Glomerular endothelial cell (primary cell): ENCODE data around the gene RENBP. TPM values are rescaled to one million over a fixed set of nuclear protein-coding genes. Genes with fewer than 3 reads are reported as not detected.

Source experiments
- DNase-seq: peaks from one replicate; pipeline ENCODE4 v3.0.0-alpha.2; 2011; ENCODE audit warnings: low read depth, low spot score; ENCODE audit errors: extremely low read depth
- total RNA-seq: library from RNA; depleted of rRNA; stranded (reverse); fragments of >200 nt; gene quantifications from 2 replicates; pipeline ENCODE4 v1.2.3, GENCODE V29; 2015

Gene RENBP
- total RNA-seq, 1 donor from 2014 or later: 23.7 TPM

DNA sequence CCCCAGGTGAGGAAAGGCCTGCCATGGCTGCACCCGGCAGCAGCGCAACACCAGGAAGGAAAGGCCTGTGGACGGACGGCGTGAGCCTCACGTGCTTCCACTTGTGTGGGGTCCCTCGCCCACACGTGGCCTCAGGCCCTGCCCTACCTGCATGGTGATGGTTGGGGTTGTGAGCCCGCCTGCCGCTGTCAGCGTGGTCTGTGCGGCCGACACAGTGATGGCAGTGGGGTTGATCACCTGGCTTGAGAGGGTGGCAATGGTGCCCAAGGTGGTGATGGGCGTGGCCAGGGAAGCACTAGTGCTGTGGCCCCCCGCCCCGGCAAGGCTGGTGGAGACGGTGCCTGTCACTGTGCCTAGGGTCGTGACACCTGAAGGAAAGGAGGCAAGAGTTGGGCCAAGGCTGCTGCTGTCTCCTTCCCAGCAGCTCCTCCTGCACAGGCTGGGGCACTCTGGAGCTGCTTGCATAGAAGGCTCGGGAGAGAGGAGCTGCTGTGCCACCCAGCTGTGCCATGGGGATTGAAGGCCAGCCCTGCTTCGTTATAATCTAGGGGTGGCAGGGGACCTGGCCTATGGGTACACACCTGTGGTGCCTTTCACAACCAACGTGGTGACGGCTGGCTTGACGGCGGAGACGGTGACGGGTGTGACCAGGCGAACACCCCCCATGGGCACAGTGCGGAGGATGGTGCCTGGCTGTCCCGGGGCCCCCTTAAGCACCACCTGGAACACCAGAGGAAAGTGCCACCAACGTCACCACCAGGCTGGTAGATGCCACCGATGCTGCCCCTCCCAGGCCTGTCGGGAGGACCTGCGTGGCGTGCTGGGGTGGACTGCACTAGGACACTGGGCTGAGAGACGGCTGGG, 11.8 kb upstream of the RENBP start:
- no peak for DNase-seq

GRCh38 chrX:153955228-153955732, 10.8 kb upstream of the RENBP start:
- DNase-seq: no peak

- DNase-seq: no peak
Measured at GRCh38 chrX:153954558-153955227, 10.2 kb upstream of the RENBP start.

DNA sequence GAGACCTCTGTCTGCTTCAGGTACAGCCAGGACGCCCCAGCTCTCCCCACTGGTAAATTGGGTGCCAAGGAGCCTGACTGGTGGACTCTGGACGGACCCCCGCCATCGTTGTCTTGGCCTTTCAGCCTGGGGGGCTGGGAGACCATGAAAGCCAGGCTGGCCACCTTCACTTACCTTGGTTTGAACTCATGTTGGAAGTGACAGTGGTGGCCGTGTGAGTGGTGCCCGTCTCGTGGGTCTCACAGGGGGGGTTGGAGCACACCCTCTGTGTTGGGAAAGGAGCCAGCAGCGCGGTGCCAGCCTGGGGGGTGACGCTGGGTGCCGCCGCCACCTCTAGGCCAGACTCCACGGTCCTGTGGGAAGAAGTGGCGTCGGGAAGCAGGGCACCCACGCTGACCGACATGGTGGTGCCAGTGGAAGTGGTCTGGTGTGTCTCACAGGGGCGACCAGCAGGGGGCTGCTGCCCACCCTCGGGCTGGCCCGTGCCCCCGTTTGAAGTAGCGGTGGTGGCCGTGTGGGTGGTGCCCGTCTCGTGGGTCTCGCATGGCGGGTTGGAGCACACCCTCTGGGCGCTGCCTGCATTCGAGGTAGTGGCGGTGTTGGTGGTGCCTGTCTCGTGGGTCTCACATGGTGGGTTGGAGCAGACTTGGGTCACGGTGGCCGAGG, 9.6 kb upstream of the RENBP start:
- DNase-seq: no peak

- DNase-seq: no peak
Measured at GRCh38 chrX:153953342-153953830, 8.9 kb upstream of the RENBP start.

DNA sequence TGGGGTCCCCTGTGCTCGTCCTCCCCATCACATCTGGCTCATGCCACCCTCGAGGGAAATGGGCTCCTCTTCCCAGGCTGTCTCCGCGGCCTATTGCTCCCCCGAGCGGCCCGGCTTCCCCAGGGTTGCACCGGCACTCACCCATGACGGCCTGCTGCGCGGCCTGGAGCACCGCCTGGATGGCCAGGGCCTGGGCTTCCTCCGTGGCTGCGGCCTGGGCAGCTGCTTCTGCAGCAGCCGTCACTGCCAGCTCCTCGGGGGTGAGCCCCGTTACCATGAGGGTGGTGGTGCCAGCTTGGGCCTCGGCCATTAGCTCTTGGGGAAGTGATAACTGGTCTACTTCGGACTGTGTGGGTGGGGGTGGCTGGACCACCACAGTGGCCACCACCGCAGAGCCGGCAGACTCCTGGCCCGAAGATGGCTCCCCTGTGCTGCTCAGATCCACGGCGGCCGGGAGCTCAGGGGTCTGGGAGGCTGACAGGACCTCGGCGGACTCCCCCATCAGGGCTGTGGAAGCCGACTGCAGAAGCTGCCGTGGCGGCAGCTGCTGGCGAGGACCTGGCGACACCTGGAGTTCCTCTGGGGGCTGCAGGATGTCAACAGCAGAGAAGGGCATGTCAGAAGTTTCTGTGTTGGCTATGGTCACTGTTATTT, 8.1 kb upstream of the RENBP start:
- no peak for DNase-seq

GRCh38 chrX:153951683-153952372, 7.4 kb upstream of the RENBP start:
- no peak for DNase-seq

- no peak for DNase-seq
Measured at GRCh38 chrX:153950127-153950526, 5.7 kb upstream of the RENBP start.

DNA sequence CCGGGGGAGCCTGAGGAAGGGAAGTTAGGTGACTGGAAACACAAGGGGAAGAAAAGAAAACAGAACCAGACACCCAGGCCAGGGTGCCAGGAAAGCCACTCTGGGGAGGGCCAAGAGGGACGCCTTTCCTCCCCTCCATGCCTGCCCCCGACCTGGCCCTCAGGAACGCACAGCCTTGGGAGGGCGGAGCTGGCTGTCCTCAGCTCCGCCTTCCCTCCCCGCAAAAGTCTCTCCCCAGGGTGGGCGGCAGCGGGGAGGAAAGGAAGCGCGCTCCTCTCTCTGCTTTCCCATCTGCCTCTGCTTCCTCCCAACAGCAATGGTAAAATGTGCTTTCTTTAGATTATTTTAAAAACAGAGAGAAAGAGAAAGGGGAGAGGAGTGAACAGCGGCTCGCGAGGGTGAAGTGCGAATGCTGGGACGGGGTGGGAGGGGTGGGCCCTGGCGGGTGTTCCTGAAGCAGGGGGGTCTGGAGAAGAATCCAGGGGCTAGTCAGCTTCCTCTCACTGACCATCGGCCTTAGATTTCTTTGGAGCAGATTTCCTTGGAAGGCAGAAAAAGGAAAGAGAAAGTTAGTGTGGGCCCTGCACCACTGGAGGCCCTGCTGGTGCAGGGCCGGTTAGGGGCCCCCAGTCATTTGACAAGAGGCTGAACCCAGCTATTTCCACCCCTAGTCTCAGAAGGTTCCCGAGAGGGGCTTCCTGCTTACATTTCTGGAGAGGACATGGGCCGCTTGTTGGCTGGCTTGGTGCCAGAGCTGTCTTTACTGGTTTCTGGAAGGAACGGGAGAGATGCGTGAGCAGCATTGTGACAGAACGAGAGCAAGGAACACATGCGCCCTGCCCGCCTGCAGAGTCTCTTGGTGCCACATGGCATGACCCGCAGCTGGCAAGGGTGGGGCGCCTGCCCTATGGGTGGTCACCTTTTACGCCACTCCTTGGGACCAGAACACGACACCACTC, 4.7 kb upstream of the RENBP start:
- DNase-seq: no peak

DNA sequence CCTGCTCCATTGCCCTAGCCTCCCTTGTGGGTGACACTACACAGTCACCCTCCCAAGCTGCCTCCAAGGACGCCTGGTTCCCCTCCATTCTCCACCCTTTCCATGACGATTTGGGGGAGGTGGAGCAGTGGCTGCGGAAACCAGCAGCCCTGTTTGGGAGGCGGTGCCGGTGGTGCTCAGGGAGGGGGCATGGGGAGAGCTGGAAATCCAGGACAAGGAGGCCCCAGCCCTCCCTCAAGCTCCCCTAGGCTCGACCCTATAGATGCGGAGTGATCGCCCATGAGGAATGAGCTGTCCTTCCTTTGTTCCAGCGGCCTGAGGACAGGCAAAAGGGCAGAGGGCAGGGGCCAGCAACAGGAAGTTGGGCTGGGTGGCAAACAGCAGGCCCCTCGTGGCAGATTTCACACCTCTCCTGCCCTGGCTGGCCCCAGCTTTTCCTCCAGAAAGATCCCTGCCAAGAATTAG, 3.6 kb upstream of the RENBP start:
- DNase-seq: no peak

DNA sequence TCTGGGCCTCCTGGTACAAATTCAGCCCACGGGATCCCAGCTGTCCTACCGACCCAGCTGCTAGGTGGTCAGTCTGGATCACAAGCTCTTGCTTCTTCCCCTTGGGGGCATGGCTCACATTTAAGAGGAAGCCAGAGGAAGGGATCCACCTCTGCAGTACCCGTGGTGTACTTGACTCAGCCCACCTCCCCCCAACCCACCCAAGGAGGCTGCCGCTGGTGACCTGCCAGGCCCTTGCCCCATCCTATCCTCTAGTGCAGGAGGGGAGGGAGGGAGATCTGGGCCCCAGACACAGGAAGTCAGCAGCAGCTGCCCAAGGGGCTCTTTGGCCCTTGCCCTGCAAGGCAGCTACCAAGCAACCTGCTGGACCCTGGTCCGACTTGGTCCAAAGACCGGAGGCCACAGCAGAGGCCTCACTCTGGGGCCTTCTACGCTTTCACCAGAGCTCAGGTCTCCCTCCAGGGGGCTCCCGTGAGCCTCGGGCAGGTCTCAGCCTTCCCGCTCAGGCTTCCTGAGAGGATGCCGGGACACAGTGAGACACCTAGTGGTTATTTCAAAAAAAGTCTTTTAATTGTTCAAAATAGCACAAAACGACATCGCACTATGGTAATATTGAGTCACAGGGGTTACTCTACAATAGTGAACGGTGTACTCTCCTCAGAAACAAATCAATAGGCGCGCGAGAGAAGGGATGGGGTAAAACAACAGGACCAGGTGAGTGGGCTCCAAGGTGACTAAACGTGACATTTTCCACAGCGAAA, 2.7 kb upstream of the RENBP start:
- DNase-seq: no peak

DNA sequence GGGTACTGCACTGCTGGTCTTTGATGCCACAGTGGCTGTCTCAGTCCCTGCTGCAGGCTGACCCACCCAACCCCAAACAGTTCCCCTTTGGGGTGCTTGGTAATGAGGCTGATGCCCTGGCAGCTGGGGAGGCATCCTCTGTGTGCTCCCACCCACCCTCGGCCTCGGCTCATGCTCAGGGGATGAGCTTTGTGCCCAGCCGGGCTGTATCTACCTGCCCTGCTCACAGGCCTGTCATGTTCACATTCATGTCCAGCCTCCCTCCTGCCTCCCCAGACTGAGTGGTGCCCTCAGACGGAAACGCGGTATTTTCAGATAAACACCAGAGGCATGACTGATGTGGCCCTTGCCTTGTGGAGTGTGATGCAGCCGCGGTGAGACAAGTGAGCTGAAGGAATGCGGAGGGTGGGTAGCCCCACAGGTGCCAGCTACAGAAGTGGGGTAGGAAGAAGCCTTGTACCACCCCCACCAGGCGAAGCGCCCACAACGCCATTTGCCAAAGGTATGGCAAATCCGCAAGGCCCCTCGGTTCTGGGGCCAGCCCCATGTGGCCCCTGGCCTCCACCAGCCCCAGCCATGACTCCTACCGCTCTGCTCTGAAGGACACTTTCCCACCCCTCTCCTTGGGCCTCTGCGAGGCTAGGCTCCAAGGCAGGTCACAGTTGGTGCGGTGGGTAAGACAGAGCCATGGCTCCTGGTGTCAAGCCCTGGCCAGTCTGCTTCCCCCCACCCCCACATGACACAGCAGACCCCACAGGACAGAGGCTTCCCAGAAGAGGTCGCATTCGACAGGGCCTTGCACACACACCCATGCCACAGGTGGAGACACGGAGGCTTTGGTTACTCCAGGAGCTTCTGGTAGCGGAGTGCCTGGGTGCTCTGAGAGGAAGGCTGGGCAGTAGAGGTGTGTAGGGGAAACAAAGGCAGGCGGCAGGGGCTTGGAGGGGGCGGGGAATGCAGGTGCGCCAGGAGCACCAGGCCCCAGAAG, 1.8 kb upstream of the RENBP start:
- DNase-seq: no peak

GRCh38 chrX:153944800-153945150, 332 bp upstream of the RENBP start:
- no peak for DNase-seq

DNA sequence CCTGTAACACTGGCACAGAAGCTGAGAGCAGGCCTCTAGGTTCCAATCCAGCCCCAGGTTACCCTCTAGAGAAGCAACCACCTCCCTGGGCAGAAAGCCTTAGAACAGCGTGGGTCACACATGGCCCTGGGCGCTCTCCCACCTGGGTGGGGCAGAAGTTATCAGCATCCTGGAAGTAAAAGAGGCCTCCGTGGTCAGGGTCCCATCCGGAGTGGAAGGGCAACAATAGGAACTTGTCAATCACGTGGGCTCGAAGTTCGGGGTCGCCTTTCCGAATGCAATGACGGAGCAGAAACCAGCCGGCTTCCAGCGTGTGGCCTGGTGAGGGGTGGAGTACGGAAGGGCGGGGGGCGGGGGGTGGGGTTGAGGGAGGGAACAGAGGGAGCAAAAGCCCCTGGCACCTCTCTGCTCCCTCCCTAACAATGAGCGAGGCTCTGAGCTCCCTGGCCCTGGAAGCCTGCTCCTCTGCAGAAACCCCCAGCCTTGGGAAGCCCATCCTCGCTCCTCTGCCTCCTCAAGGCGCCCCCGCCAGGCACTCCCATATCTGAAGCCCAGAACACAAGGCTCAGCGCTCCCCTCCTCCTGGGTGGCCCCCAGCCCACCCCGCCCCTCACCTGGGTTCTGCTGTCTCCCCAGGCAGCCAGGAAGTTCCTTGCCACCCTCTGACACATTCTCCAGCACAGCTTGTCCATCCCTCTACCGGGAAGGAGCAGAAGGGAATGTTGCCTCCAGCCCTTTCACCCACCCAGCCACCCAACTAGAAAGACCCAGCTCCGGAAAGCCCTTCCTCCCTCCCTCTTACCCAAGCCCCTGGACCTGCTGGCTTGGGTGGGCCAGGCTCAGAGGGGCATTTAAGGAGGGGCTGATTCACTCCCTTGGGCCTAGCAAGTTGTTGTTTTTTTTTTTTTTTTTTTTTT, 2.8 kb downstream of the RENBP start:
- DNase-seq: no peak

DNA sequence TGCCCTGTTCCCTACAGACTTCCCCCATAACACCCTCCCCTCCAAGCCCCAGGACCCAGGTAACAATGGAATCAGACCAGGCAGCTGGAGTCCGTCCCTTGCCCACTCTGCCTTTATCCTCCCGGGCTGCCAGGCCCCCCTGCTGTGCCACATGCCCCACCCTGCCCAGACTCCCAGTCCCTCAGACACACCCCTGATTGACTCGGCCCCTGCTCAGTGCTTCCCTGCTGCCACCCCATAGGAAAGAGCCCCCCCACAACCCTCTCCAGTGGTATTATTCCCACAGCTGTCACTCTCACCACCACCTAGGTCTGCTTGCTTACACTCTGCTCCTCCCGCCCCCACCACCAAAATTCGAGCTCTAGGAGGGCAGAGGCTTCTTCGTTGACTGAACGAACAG, 4.9 kb downstream of the RENBP start:
- no peak for DNase-seq

DNA sequence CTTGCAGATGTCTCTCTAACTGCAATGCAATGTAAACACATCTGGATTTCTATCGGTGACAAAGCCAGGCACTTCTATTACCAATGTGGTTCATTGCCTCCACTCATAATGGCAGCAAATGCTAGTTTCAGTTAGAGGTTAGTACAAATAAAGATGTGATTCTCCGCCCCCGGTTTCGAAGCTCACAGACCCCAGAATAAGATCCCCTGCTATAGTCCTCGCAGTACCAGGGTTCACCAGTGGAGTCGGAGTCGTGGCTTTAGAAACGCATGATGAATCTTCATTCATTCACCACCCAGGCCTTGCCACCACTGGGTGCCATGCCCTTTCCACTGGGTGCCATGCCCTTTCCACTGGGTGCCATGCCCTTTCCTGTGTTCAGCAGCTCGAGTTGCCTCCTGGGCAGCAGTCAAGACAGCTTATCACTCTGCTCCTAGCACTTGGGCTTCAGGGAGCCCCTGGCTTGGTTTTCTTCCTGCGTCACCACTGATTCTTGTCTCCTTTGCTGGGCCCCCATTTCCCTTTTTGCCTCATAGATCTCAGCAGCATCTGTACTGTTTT, 6.1 kb downstream of the RENBP start:
- DNase-seq: no peak
